HG02759 (cell line): Measurements from ENCODE around the gene DYDC2.

ENCODE experiments used
- ATAC-seq: cut with Tn5 transposase; IDR thresholded peaks from one replicate; pipeline ENCODE4 v1.9.1; 2021; ENCODE audit warnings: mild to moderate bottlenecking, moderate library complexity; ENCODE audit not compliant: unreplicated experiment

DYDC2 gene

DNA sequence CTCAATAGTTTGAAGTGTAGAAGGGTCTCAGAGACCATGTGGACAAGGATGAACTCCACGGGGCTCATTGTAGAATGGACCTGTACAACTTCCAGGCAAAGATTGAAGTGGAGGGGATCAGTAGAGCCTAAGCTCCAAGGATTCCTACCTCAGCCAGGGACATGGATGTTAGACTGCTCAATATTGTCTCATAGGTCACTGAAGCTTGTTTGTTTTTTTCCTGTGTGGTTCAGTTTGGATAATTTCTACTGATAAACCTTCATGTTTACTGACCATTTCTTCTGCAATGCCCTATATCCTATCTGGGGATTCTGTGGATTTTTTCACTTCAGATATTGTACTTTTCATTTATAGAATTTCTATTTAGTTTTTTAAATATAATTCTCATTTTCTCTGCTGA lies 8.9 kb downstream of the DYDC2 start:
- ATAC-seq, result no peak

GRCh38 chr10:80371467-80371866 lies 14.9 kb downstream of the DYDC2 start:
- ATAC-seq, result no peak

DNA sequence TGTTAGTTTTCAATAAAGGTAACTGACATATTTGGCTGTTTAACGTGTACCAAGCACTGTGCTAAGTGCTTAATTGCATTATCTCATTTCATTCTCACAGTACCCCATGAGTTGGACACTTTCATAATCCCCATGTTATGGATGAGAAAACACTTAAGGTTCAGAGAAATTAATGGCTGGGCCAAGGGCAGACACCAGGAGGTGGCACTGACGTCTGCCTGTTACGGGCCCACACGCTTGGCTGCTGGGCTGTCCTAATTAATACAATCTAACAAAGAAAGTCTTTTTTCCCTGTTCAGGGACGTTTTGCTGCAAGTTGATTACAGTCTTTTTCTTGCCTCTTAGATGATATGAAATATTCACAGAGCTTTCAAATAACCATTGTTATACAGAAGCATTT lies 16.1 kb downstream of the DYDC2 start:
- ATAC-seq, result no peak

- no peak for ATAC-seq
These were observed 16.9 kb downstream of the DYDC2 start for GRCh38 chr10:80373502-80373901.

DNA sequence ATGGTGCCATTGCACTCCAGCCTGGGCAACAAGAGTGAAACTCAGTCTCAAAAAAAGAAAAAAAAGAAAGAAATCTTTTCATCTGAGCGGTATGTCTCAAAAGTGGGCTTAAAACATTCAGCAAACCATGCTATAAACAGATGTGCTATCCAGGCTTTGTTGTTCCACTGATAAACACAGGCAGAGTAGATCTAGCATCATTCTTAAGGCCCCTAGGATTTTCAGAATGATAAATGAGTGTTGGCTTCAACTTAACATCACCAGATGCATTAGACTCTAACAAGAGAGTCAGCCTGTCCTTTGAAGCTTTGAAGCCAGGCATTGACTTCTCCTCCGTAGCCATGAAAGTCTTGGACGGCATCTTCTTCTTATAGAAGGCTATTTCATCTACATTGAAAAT lies 23.1 kb downstream of the DYDC2 start:
- ATAC-seq, result no peak

DNA sequence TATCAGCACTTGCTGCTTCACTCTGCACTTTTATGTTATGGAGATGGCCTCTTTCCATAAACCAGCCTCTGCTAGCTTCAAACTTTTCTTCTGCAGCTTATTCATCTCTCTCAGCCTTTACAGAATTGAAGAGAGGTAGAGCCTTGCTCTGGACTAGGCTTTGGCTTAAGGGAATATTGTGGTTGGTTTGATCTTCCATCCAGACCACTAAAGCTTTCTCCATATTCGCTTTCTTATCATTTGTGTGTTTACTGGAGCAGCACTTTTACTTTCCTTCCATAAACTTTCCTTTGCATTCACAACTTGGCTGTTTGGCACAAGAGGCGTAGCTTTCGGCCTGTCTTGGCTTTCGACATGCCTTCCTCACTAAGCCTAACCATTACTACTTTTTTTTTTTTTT lies 23.6 kb downstream of the DYDC2 start:
- no peak for ATAC-seq

DNA sequence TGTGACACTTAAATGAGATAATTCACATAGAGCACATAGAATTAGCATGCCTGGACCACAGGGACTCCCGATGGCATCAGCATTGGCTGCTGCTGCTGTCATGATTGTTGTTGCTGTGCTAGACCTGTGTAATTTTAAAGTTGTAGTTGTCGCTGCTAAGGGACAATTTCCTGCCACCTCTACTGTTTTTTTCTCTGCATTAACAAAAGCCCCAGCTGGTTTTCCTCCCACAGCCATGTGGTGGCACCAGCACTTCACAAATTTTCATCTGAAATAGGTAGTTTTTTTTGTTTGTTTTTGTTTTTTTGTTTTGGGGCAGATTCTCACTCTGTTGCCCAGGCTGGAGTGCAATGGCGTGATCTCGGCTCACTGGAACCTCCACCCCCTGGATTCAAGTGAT lies 26.4 kb downstream of the DYDC2 start:
- no peak for ATAC-seq

DNA sequence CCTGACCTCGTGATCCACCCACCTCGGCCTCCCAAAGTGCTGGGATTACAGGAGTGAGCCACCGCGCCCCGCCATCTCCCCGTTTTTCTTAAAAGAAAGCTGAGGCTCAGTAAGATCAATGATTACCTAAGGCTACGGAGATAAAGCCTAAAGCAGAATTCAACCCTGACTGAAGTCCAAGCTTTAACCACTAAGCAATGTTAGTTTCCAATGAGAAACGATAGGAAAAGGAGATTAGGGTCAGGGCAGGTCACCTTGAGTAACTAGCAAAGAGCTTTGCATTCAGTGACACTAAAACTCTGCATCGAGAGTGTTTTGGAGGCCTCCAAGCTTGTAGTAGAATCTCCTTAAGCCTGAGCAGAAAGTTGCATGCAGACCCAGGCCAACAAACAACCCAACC lies 34.2 kb downstream of the DYDC2 start:
- no peak for ATAC-seq

DNA sequence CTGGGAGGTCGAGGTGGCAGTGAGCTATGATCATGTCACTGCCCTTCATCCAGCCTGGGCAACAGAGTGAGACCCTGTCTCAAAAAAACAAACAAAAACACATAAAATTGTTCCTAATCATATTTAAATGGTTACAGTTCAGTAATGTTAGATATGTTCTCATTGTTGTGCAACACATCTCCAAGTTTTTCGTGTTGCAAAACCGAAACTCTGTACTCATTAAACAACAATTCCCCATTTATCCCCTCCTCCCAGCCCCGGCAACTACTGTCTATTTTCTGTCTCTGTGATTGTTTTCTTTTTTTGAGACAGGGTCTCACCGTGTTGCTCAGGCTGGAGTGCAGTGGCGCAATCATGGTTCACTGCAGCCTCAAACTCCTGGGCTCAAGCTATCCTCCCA lies 35.7 kb downstream of the DYDC2 start:
- no peak for ATAC-seq

- ATAC-seq, result no peak
These were observed 37.9 kb downstream of the DYDC2 start for GRCh38 chr10:80394358-80394916.

DNA sequence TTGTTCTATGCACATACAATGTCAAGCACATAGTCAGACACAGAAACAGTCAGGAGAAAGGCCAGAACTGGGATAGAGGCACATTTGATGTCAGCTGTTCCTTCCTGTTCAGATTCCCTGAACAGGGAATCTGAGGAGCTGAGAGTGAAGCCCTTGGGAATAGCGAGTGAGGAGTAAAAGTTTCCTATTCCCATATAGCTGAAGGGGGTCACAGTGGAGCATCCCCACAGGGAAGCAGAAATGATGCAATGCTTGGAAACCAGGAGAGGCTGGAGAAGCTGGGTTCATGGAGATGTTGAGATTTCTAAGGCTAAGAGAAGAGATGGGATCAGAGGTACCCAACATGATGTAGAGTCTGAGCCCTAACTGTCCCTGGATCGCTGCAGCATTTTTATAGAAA lies 40.4 kb downstream of the DYDC2 start:
- no peak for ATAC-seq

DNA sequence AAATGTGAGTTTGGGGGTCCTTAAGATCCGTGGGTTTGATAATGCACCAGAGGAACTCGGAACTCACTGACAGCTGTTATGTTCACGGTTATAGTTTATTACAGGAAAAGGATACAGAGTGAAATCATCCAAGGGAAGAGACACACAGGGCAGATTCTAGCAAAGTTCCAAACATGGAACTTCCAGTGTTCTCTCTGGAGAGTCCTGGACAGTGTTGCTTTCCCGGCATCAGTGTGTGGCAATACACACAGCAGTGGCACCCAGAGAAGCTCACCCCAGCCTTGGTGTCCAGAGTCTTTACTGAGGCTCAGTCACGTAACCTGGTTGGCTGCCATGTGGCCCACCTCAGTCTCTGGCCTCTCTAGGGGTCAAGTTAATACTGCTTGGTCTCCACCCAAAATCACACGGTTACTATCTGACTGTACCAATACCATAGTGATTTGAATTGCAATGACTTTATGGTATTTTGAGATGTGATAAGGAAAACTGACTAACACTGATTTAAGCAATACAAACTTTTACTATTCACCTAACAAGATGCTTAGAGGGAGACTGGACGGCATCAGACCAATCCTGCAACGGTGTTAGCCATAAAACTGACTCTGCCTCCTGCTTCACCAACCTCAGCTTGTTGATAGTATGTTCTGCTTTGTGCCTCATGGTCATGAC lies 43.7 kb downstream of the DYDC2 start:
- no peak for ATAC-seq

DNA sequence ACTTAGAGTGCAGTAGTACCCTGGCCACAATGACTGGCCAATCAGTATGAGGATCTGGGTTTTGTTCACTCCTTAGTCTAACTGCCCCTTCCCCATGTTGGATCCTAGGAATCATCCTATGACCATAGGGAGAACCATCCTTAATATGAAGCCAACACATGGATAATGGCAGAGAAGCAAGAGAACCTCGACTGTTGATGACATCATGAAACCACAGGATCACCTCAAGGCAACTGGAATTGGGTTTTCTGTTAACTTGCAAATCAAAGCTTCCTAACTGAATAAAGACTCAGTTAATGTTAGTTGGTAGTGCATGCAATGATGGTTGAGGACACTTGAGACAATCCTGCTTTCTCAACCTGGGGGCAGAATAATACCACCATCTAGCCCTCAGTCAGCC lies 48.5 kb downstream of the DYDC2 start:
- no peak for ATAC-seq

GRCh38 chr10:80405626-80406025 lies 49.0 kb downstream of the DYDC2 start:
- ATAC-seq, result no peak

DNA sequence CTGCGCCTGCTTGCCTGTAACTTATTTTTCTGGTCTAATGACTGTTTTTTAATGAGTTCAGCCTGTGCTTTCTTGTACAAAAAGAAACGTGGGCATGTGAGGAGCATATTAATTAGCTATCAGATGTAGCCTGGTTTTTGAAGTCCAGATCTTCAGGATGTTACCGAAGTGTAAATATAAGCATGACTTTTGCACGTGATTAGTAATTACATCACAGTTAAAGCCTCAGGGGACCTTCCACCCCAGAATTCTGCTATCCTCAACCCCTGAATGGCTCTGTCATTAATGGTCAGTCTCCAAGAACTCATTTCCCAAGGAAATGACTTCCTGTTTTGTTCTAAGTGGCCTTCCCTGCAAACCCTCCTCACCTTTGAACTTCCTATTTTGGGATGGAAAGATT lies 49.6 kb downstream of the DYDC2 start:
- ATAC-seq, result no peak

GRCh38 chr10:80407812-80408241 lies 51.2 kb downstream of the DYDC2 start:
- ATAC-seq, result peak; percentile 28

GRCh38 chr10:80408242-80409101 lies 51.9 kb downstream of the DYDC2 start, which contains the start of gene PRXL2A:
Gene PRXL2A, plus strand, starts transcription at chr10:80408551. Its CDS starts 11,917 bp downstream, at chr10:80420468.
- peak; percentile 96 for ATAC-seq

DNA sequence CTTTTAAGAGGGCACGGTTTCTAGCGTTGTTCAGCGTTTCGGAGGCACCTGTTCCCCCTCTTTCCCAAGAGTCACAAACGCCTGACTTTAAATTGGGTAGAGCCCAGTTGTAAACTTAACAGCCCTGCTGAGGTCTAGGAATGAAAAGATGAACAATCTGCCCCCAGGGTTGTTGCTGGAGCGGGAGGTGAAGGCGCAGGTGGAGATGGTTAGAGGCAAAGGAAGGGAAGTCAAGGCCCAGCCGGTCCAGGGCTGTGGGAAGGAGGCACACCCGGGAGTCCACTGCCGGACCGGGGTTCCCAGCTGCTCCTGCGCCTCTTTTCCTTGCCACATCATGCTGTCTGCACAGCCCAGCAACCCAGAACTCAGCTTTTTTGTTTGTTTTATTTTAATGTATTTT lies 52.5 kb downstream of the DYDC2 start:
- ATAC-seq, result no peak

DNA sequence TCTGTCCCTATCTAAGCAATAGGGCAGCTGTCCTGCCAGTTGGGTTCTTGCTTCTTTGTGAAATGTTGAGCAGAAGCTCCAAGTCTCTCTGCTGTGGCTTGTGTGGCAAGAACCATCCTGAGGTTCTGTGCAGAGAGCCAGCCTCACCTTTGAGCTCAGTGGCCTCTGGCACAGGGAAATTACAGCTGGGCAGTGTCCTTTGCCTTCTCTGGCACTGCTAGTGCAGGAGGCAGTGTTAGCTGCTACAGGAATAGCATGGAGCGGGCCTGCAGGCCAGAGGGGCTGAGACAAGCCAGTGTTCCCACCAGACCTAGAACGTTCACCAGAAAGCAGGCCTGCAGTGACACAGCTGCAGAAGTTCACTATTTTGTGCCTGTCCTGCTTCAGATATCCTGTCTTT lies 53.5 kb downstream of the DYDC2 start:
- no peak for ATAC-seq

GRCh38 chr10:80410578-80411145 lies 54.1 kb downstream of the DYDC2 start:
- ATAC-seq, result no peak

DNA sequence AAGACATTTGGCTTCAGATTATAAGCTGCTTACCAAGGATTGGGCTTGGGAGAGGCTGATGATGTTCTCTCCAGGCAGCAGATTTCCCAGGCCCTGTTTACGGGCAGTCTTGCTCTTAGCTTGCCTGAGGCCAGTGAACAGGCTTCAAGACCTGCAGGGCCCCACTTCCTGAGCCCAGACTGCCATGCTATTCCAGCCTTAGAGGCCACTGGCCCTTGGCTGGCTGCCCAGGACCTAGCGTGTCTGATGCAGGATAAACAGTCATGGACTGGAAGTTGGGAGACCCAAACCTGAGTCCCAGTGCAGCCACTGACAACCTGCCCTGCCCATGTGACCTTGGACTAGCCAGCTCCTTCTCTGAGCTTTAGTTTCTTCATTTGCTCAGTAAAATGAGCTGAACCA lies 54.7 kb downstream of the DYDC2 start:
- ATAC-seq, result no peak
